ENCODE data around the gene C4A. TPM values are rescaled to one million over a fixed set of nuclear protein-coding genes. Genes with fewer than 3 reads are reported as not detected.

Gene C4A
- total and polyA plus RNA-seq, 2 of the 13 experiments (the other 11 are each of a cell fraction or from before 2014, with no cell fraction given), result 165 to 478 TPM

- FAIRE-seq, result no peak
- no TSS peak for BruUV-seq (replicated peaks)
- ATAC-seq, result no peak
- Histone ChIP-seq H2AFZ (ENCODE audit: low read length) (no peak overlapping the region), H3K27me3 (ENCODE audit: control insufficient read depth in 1 of 2, insufficient read depth in 2 of 2, low read length in 2 of 2) (no peaks in the 10 kb centered on the region), H3K36me3 (replicated peaks in 1 of 2; ENCODE audit: control insufficient read depth in 1 of 2, insufficient read depth in 2 of 2, low read length in 2 of 2) (peaks cover 8 to 18% of the 10 kb centered on the region in 2 experiments), H3K4me3 (replicated peaks in 1 of 3; ENCODE audit: insufficient read depth in 1 of 3, low read depth in 2 of 3, low read length in 3 of 3) (no peak overlapping the region), H4K20me1 (ENCODE audit: insufficient read depth, low read length) (no peaks in the 10 kb centered on the region), H3K4me1 (ENCODE audit: insufficient read depth, low read length) (peaks cover 22% of the 10 kb centered on the region), H3K4me2 (ENCODE audit: low read depth, low read length) (no peak overlapping the region), H3K9me3 (ENCODE audit: low read length) (no peaks in the 10 kb centered on the region), H3K9ac (ENCODE audit: insufficient read depth, low read depth, low read length) (no peak overlapping the region), H3K79me2 (ENCODE audit: insufficient read depth, low read length) (peaks cover 9% of the 10 kb centered on the region), H3K27ac (ENCODE audit: extremely low read length, insufficient read depth, low read length) (no peak overlapping the region)
- WGBS (ENCODE audit: low lambda C conversion rate), result over 99% methylated on average over 3 of the region's 3 CpGs
- intact Hi-C loops (cut with micrococcal nuclease; ENCODE audit: unreplicated experiment) (no loop called here), in situ Hi-C loops (cut with HindIII; ENCODE audit: extremely low pct_ligation_motif_present, low pct_unique_long_range_greater_than_20kb) (no loop called here)
- DNase-seq (ENCODE audit: low spot score), result no peak
- no peak for TF ChIP-seq YEATS4 (CRISPR knock-in tag; IDR thresholded peaks at IDR 0.05; ENCODE audit: borderline replicate concordance)
- TF ChIP-seq CSRNP2 (CRISPR knock-in tag; conservative IDR thresholded peaks at IDR 0.05; ENCODE audit: low read depth), result no peak
- TF ChIP-seq, protein P1, sequence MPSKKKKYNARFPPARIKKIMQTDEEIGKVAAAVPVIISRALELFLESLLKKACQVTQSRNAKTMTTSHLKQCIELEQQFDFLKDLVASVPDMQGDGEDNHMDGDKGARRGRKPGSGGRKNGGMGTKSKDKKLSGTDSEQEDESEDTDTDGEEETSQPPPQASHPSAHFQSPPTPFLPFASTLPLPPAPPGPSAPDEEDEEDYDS (CRISPR knock-in tag; IDR thresholded peaks at IDR 0.05), result no peak
- TF ChIP-seq, protein P2, sequence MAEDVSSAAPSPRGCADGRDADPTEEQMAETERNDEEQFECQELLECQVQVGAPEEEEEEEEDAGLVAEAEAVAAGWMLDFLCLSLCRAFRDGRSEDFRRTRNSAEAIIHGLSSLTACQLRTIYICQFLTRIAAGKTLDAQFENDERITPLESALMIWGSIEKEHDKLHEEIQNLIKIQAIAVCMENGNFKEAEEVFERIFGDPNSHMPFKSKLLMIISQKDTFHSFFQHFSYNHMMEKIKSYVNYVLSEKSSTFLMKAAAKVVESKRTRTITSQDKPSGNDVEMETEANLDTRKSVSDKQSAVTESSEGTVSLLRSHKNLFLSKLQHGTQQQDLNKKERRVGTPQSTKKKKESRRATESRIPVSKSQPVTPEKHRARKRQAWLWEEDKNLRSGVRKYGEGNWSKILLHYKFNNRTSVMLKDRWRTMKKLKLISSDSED (CRISPR knock-in tag; IDR thresholded peaks at IDR 0.05), result no peak
- TF ChIP-seq GABPB1 (CRISPR knock-in tag; IDR thresholded peaks at IDR 0.05), result no peak
- no peak for TF ChIP-seq HNRNPK (IDR thresholded peaks at IDR 0.05; ENCODE audit: low read depth, low read length, poor library complexity, severe bottlenecking)
- TF ChIP-seq PHF21A (CRISPR knock-in tag; IDR thresholded peaks at IDR 0.05), result no peak
- TF ChIP-seq ZNF761 (CRISPR knock-in tag; conservative IDR thresholded peaks at IDR 0.05), result no peak
- TF ChIP-seq, protein P3, sequence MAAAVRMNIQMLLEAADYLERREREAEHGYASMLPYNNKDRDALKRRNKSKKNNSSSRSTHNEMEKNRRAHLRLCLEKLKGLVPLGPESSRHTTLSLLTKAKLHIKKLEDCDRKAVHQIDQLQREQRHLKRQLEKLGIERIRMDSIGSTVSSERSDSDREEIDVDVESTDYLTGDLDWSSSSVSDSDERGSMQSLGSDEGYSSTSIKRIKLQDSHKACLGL (CRISPR knock-in tag; IDR thresholded peaks at IDR 0.05), result no peak
- no peak for TF ChIP-seq E2F5 (CRISPR knock-in tag; conservative IDR thresholded peaks at IDR 0.05)
- TF ChIP-seq DMAP1 (CRISPR knock-in tag; IDR thresholded peaks at IDR 0.05), result no peak
- TF ChIP-seq ZNF230 (CRISPR knock-in tag; IDR thresholded peaks at IDR 0.05), result no peak
- CTCF ChIA-PET (ENCODE audit: low intra/inter-chr PET ratio, low total read pairs), result no interaction called here
- POLR2A ChIA-PET, result interaction anchor here (1.4 to 2.0 kb wide), 2 partner anchors 10 to 17 kb away, joined by 8 to 9 read pairs; partner anchors contain the start of gene CFB
Measured at GRCh38 chr6:31935021-31935420, 46.8 kb upstream of the C4A start.

All from HepG2 (cell line).